HUES64 (cell line): ENCODE results near the gene BBS9.

Experiments used
- H3K27ac ChIP-seq: 2 replicates; pipeline ENCODE4 v1.7.0; 2013; ENCODE audit warnings: low read depth, low read length, inconsistent platforms
- H3K27me3 ChIP-seq: 2 replicates; pipeline ENCODE4 v1.6.1; 2013; ENCODE audit warnings: mild to moderate bottlenecking, low read length; ENCODE audit not compliant: insufficient read depth
- H3K36me3 ChIP-seq: 2 replicates; pipeline ENCODE4 v1.6.1; 2013; ENCODE audit warnings: mild to moderate bottlenecking, low read length; ENCODE audit not compliant: insufficient read depth
- H3K4me1 ChIP-seq: 2 replicates; pipeline ENCODE4 v1.6.1; 2013; ENCODE audit warnings: mild to moderate bottlenecking, low read length, moderate library complexity; ENCODE audit not compliant: insufficient read depth
- H3K4me3 ChIP-seq: 2 replicates; pipeline ENCODE4 v1.5.1; 2013; ENCODE audit warnings: mild to moderate bottlenecking, low read length, moderate library complexity
- H3K9ac ChIP-seq: 2 replicates; pipeline ENCODE4 v1.6.1; 2013; ENCODE audit warnings: mild to moderate bottlenecking, low read depth, low read length
- H3K9me3 ChIP-seq: 2 replicates; pipeline ENCODE4 v1.6.1; 2013; ENCODE audit warnings: low read depth, low read length; ENCODE audit not compliant: insufficient read depth
- WGBS: fragments of 150-250, 120-280 bp; methylation state at CpG from one replicate; pipeline ENCODE4 v1.1.7; 2013; ENCODE audit warnings: missing lambda C conversion rate; 5-methylcytosine and 5-hydroxymethylcytosine counted together

BBS9 gene

GRCh38 chr7:33550363-33550762, 421.0 kb downstream of the BBS9 start:
- Histone ChIP-seq H3K9ac (no peak overlapping the region), H3K27me3 (no peaks in the 10 kb centered on the region), H3K36me3 (no peaks in the 10 kb centered on the region), H3K9me3 (no peaks in the 10 kb centered on the region), H3K4me3 (no peak overlapping the region), H3K27ac (no peak overlapping the region), H3K4me1 (no peaks in the 10 kb centered on the region)
- WGBS = 98% methylated on average over 2 of the region's 2 CpGs

GRCh38 chr7:33550979-33551378, 421.6 kb downstream of the BBS9 start:
- Histone ChIP-seq H3K9ac (no peak overlapping the region), H3K36me3 (no peaks in the 10 kb centered on the region), H3K27me3 (no peaks in the 10 kb centered on the region), H3K4me3 (no peak overlapping the region), H3K4me1 (no peaks in the 10 kb centered on the region), H3K9me3 (no peaks in the 10 kb centered on the region), H3K27ac (no peak overlapping the region)
- WGBS = 87% methylated on average over 2 of the region's 3 CpGs

GRCh38 chr7:33554046-33554445, 424.7 kb downstream of the BBS9 start:
- WGBS = 93% methylated on average over 1 of the region's 1 CpG
- Histone ChIP-seq H3K9ac (no peak overlapping the region), H3K36me3 (no peaks in the 10 kb centered on the region), H3K27ac (no peak overlapping the region), H3K4me1 (no peaks in the 10 kb centered on the region), H3K27me3 (no peaks in the 10 kb centered on the region), H3K9me3 (no peaks in the 10 kb centered on the region), H3K4me3 (no peak overlapping the region)

GRCh38 chr7:33554576-33554975, 425.2 kb downstream of the BBS9 start:
- no peaks in the 10 kb centered on the region for H3K4me1 ChIP-seq
- no peak overlapping the region for H3K4me3 ChIP-seq
- H3K9ac ChIP-seq = no peak overlapping the region
- WGBS = 92% methylated on average over 4 of the region's 4 CpGs
- H3K9me3 ChIP-seq = no peaks in the 10 kb centered on the region
- no peaks in the 10 kb centered on the region for H3K27me3 ChIP-seq
- no peaks in the 10 kb centered on the region for H3K36me3 ChIP-seq
- H3K27ac ChIP-seq = no peak overlapping the region

- H3K4me1 ChIP-seq = no peaks in the 10 kb centered on the region
- H3K9me3 ChIP-seq = no peaks in the 10 kb centered on the region
- H3K36me3 ChIP-seq = no peaks in the 10 kb centered on the region
- no peak overlapping the region for H3K4me3 ChIP-seq
- H3K27me3 ChIP-seq = no peaks in the 10 kb centered on the region
- H3K27ac ChIP-seq = no peak overlapping the region
- no peak overlapping the region for H3K9ac ChIP-seq
These were observed 427.1 kb downstream of the BBS9 start for GRCh38 chr7:33556472-33556871.

GRCh38 chr7:33558549-33559323, 429.4 kb downstream of the BBS9 start:
- no peaks in the 10 kb centered on the region for H3K27me3 ChIP-seq
- H3K9ac ChIP-seq = no peak overlapping the region
- no peak overlapping the region for H3K27ac ChIP-seq
- H3K4me1 ChIP-seq = no peaks in the 10 kb centered on the region
- no peak overlapping the region for H3K4me3 ChIP-seq
- whole genome bisulfite sequencing = 92% methylated on average over 6 of the region's 6 CpGs
- H3K9me3 ChIP-seq = no peaks in the 10 kb centered on the region
- no peaks in the 10 kb centered on the region for H3K36me3 ChIP-seq

DNA sequence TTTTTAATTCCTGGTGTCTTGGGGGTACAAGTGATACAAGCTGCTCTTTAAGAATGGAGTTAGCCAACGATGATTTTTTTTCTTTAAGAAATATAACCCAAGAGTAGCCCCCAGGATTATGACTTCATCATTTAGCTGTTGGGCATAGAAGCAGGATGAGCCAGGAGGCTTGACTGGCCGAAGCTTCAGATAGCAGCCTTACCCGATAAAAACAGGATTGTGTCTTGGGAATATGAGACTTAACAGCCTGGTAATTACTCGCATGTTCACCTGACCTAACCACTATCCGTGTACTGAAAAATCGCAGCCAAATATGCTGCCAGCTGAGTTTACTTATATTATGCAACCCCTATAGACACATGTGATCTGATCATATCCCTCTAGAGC, 430.0 kb downstream of the BBS9 start:
- no peaks in the 10 kb centered on the region for H3K4me1 ChIP-seq
- H3K27me3 ChIP-seq = no peaks in the 10 kb centered on the region
- WGBS = 97% methylated on average over 5 of the region's 6 CpGs
- H3K9ac ChIP-seq = no peak overlapping the region
- H3K4me3 ChIP-seq = no peak overlapping the region
- H3K9me3 ChIP-seq = no peaks in the 10 kb centered on the region
- H3K27ac ChIP-seq = no peak overlapping the region
- no peaks in the 10 kb centered on the region for H3K36me3 ChIP-seq

DNA sequence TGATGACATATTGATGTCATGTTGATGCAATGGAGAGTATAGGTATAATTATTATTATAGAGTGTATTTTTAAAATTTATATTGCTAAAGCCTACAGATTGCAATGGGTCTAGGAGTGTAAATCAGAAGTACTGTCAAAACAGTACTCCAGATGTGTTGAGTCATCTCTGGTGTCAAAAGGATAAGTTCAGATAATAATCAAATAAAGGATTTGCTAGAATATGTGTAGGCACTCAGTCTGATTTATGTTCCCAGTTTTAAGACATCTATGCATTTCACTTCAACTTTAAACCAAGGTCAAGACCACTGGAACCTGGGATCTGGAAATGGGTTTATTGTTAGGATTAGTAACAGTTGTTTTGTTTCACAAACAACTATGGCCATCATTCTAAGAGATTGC, 433.6 kb downstream of the BBS9 start:
- Histone ChIP-seq H3K9ac (no peak overlapping the region), H3K4me1 (no peaks in the 10 kb centered on the region), H3K27ac (no peak overlapping the region), H3K4me3 (no peak overlapping the region), H3K27me3 (no peaks in the 10 kb centered on the region), H3K9me3 (no peaks in the 10 kb centered on the region), H3K36me3 (no peaks in the 10 kb centered on the region)

GRCh38 chr7:33563651-33564050, 434.3 kb downstream of the BBS9 start:
- WGBS = 93% methylated on average over 7 of the region's 7 CpGs
- Histone ChIP-seq H3K36me3 (no peaks in the 10 kb centered on the region), H3K9me3 (no peaks in the 10 kb centered on the region), H3K4me3 (no peak overlapping the region), H3K27ac (no peak overlapping the region), H3K4me1 (no peaks in the 10 kb centered on the region), H3K27me3 (no peaks in the 10 kb centered on the region), H3K9ac (no peak overlapping the region)

DNA sequence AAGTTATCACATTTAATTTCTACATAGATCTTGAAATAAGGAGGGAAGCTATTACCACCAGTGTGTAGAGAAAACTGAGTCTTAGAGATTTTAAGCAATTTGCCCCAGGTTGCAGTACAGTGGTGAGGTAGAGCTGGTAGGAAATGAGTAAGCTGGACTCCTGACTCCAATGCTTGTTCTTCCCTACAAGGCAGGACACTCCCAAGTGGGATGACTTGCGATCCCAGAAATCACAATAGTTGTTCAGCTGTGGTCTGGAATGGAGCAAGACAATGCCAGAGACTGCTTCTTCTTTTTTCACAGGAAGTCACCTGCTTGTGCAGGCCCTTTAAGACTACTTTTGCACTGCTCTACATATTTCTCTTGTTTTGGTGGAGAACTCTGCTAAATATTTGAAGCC, 448.8 kb downstream of the BBS9 start:
- Histone ChIP-seq H3K4me1 (no peaks in the 10 kb centered on the region), H3K4me3 (no peak overlapping the region), H3K27me3 (no peaks in the 10 kb centered on the region), H3K9me3 (no peaks in the 10 kb centered on the region), H3K27ac (no peak overlapping the region), H3K36me3 (no peaks in the 10 kb centered on the region), H3K9ac (no peak overlapping the region)
- 97% methylated on average over 1 of the region's 1 CpG for WGBS

- no peak overlapping the region for H3K4me3 ChIP-seq
- no peaks in the 10 kb centered on the region for H3K36me3 ChIP-seq
- no peak overlapping the region for H3K27ac ChIP-seq
- no peak overlapping the region for H3K9ac ChIP-seq
- WGBS = 96% methylated on average over 5 of the region's 5 CpGs
- H3K9me3 ChIP-seq = no peaks in the 10 kb centered on the region
- H3K4me1 ChIP-seq = no peaks in the 10 kb centered on the region
- no peaks in the 10 kb centered on the region for H3K27me3 ChIP-seq
These were observed 449.7 kb downstream of the BBS9 start for GRCh38 chr7:33578881-33579672.

- Histone ChIP-seq H3K9ac (no peak overlapping the region), H3K27me3 (no peaks in the 10 kb centered on the region), H3K36me3 (no peaks in the 10 kb centered on the region), H3K27ac (no peak overlapping the region), H3K4me1 (no peaks in the 10 kb centered on the region), H3K9me3 (no peaks in the 10 kb centered on the region), H3K4me3 (no peak overlapping the region)
These were observed 450.3 kb downstream of the BBS9 start for GRCh38 chr7:33579673-33579960.
